AG09319 (cell line): ENCODE data around the gene SSBP3.

Experiments
- DNase-seq: peaks from one replicate; pipeline ENCODE4 v3.0.0-alpha.2; 2010; ENCODE audit warnings: low read depth; ENCODE audit errors: extremely low read depth
- CTCF ChIP-seq: IDR thresholded peaks from 2 replicates; pipeline ENCODE4 v1.5.1; 2011; ENCODE audit warnings: low read depth, mild to moderate bottlenecking, inconsistent platforms, low read length, moderate library complexity

The SSBP3 gene

GRCh38 chr1:54298284-54299033 lies 107.7 kb downstream of the SSBP3 start:
- DNase-seq, result no peak
- TF ChIP-seq CTCF, result no peak

- no peak for TF ChIP-seq CTCF
- DNase-seq, result no peak
Observed at GRCh38 chr1:54297596-54298283, 108.5 kb downstream of the SSBP3 start.

GRCh38 chr1:54296666-54297065 lies 109.5 kb downstream of the SSBP3 start:
- no peak for TF ChIP-seq CTCF
- DNase-seq, result no peak

GRCh38 chr1:54294887-54295286 lies 111.3 kb downstream of the SSBP3 start:
- no peak for DNase-seq
- no peak for TF ChIP-seq CTCF

- no peak for DNase-seq
- no peak for TF ChIP-seq CTCF
Observed at GRCh38 chr1:54292002-54292911, 113.9 kb downstream of the SSBP3 start.

GRCh38 chr1:54291276-54292001 lies 114.8 kb downstream of the SSBP3 start:
- TF ChIP-seq CTCF, result no peak
- no peak for DNase-seq
